Activated CD8-positive, alpha-beta memory T cell treated with anti-CD3 and anti-CD28 coated beads, Interleukin-2, amount 50 U/mL, for 1 hour (primary cell): Measurements from ENCODE around the gene C20orf202.
"Not testable (repeated sequence)": the region's sequence is repeated elsewhere in the genome, so short reads cannot be mapped to it uniquely, and the experiment has no call there.

Experiments
- DNase-seq: peaks from one replicate; pipeline ENCODE4 v3.0.0-alpha.2; 2020; ENCODE audit errors: extremely low read depth

C20orf202 gene

GRCh38 chr20:1247689-1248088, 44.4 kb downstream of the C20orf202 start:
- DNase-seq: no peak

GRCh38 chr20:1250282-1250681, 47.0 kb downstream of the C20orf202 start:
- DNase-seq: not testable (repeated sequence)

- DNase-seq: no peak
Observed at GRCh38 chr20:1252416-1252815, 49.2 kb downstream of the C20orf202 start.

GRCh38 chr20:1254254-1254653, 51.0 kb downstream of the C20orf202 start:
- DNase-seq: no peak

- DNase-seq: no peak
Observed at GRCh38 chr20:1255675-1256074, 52.4 kb downstream of the C20orf202 start.
